Fibroblast of mammary gland (primary cell): ENCODE data around the gene AGBL4.
"Not testable (repeated sequence)": the region's sequence is repeated elsewhere in the genome, so short reads cannot be mapped to it uniquely, and the experiment has no call there.

Experiments used
- DNase-seq: peaks from one replicate; pipeline ENCODE4 v3.0.0-alpha.2; 2010; ENCODE audit warnings: low read depth
- H3K4me3 ChIP-seq: 2 replicates; pipeline ENCODE4 v1.5.1; 2011; ENCODE audit warnings: low read depth, mild to moderate bottlenecking, low read length, moderate library complexity; ENCODE audit not compliant: control insufficient read depth
- CTCF ChIP-seq: conservative IDR thresholded peaks from 2 replicates; pipeline ENCODE4 v1.5.1; 2011; ENCODE audit warnings: low read depth, low read length, inconsistent platforms; ENCODE audit not compliant: control insufficient read depth, insufficient read depth

AGBL4 gene

GRCh38 chr1:49298304-49298703 is 725.5 kb downstream of the AGBL4 start:
- H3K4me3 ChIP-seq = no peak overlapping the region
- peak; percentile 0 for DNase-seq
- TF ChIP-seq CTCF = no peak

GRCh38 chr1:49297783-49298182 is 726.0 kb downstream of the AGBL4 start:
- TF ChIP-seq CTCF = no peak
- H3K4me3 ChIP-seq = no peak overlapping the region
- no peak for DNase-seq

GRCh38 chr1:49294539-49294938 is 729.2 kb downstream of the AGBL4 start:
- no peak overlapping the region for H3K4me3 ChIP-seq
- no peak for TF ChIP-seq CTCF
- no peak for DNase-seq

GRCh38 chr1:49293016-49293415 is 730.7 kb downstream of the AGBL4 start:
- DNase-seq = no peak
- no peak overlapping the region for H3K4me3 ChIP-seq
- TF ChIP-seq CTCF = no peak

- DNase-seq, H3K4me3 ChIP-seq: not testable (repeated sequence)
Observed at GRCh38 chr1:49257211-49258049, 766.3 kb downstream of the AGBL4 start.

- no peak overlapping the region for H3K4me3 ChIP-seq
- no peak for TF ChIP-seq CTCF
- DNase-seq = no peak
Observed at GRCh38 chr1:49252917-49253316, 770.8 kb downstream of the AGBL4 start.

- no peak for DNase-seq
- H3K4me3 ChIP-seq = no peak overlapping the region
- TF ChIP-seq CTCF = no peak
Observed at GRCh38 chr1:49251019-49251784, 772.6 kb downstream of the AGBL4 start.
